ENCODE results near the gene ZNF609.

ZNF609 gene

DNA sequence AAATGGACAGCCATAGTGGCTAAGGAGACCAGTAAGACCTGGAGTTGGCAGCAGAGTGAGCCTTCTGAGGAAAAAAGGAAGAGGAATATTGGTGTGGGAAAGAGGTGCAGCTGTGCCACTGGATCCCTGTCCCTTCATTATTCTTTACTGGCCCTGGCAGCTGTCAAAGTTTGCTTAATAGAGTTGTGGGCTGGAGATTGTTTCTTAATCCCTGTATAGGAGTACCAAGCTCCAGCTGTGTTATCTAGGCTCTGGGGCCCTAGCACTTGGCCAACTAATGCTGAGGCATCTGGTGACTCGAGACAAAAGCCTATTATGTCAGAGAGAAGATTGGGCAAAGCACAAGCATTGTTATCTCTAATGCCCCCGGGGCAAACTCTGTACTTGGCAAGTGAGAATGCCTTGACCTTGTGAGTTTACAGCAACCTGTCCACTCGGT is 61.4 kb downstream of the ZNF609 start:
- TF ChIP-seq, protein P1, sequence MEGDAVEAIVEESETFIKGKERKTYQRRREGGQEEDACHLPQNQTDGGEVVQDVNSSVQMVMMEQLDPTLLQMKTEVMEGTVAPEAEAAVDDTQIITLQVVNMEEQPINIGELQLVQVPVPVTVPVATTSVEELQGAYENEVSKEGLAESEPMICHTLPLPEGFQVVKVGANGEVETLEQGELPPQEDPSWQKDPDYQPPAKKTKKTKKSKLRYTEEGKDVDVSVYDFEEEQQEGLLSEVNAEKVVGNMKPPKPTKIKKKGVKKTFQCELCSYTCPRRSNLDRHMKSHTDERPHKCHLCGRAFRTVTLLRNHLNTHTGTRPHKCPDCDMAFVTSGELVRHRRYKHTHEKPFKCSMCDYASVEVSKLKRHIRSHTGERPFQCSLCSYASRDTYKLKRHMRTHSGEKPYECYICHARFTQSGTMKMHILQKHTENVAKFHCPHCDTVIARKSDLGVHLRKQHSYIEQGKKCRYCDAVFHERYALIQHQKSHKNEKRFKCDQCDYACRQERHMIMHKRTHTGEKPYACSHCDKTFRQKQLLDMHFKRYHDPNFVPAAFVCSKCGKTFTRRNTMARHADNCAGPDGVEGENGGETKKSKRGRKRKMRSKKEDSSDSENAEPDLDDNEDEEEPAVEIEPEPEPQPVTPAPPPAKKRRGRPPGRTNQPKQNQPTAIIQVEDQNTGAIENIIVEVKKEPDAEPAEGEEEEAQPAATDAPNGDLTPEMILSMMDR (IDR thresholded peaks at IDR 0.05; ENCODE audit: control insufficient read depth, insufficient read depth, low read depth, low read length, missing control alignments): no peak
- H3K4me3 ChIP-seq (ENCODE audit: control insufficient read depth, low read depth, low read length): no peak overlapping the region
- DNase-seq (ENCODE audit: low read depth): peak; percentile 16

DNA sequence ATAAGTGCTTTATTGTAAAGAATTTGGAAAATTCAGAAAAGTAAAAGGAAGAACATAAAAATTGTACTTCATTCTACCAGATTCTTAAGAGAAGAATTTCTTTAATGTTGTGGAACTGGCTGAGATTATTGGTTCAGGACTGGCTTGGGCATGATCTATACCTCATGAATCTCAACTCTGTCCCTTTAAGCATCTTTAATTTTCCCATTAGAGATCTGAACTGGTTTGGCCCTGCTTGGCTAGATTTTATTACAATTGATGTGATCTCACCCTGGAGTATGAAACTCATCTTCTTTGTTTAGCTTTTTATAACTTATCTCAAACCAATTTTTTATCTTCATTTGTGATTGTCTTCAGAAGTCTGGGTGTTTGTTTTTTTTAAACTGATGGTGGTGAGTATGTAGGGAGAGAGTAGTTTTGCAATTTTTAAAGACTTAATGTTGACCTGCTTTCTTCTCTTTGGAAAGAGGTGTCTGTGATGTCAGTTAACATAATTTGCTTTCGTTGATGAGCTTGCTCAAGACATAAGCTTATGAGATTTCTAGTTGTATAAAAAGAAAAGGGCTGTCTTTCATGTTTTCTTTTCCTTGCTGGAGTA is 61.9 kb downstream of the ZNF609 start:
- TF ChIP-seq, protein P1 (IDR thresholded peaks at IDR 0.05; ENCODE audit: control insufficient read depth, insufficient read depth, low read depth, low read length, missing control alignments): no peak
- no peak for DNase-seq (ENCODE audit: low read depth)
- H3K4me3 ChIP-seq (ENCODE audit: control insufficient read depth, low read depth, low read length): no peak overlapping the region

DNA sequence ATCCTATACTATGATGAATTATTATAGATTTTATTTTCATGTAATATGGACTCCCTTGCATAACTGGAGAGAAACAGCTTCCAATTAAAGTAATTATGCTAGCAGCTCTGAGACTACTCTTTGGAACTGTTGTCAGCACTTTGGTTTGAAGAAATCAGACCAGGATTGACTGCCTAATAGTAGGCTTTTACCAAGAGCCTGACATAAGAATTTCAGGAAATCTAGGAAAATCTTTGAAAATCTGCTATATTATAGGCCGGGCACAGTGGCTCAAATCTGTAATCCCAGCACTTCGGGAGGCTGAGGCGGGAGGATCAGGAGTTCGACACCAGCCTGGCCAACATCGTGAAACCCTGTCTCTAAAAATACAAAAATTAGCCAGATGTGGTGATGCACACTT is 62.9 kb downstream of the ZNF609 start:
- H3K4me3 ChIP-seq (ENCODE audit: control insufficient read depth, low read depth, low read length): no peak overlapping the region
- no peak for DNase-seq (ENCODE audit: low read depth)
- TF ChIP-seq, protein P1 (IDR thresholded peaks at IDR 0.05; ENCODE audit: control insufficient read depth, insufficient read depth, low read depth, low read length, missing control alignments): no peak

DNA sequence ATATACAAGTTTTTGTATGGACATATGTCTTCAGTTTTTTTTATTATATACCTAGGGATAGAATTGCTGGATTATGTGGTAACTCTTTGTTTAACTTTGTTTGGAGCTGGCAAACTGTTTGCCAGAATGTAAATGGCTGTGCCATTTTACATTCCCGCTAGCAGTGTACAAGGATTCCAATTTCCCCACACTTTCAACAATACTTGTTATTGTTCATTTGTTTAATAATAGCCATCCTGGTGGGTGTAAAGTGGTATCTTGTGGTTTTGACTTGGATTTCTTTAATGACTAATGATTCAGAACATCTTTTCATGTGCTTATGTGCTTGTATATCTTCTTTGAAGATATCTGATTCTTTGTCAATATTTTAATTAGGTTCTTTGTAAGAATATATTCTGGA is 64.4 kb downstream of the ZNF609 start:
- TF ChIP-seq, protein P1 (IDR thresholded peaks at IDR 0.05; ENCODE audit: control insufficient read depth, insufficient read depth, low read depth, low read length, missing control alignments): no peak
- no peak for DNase-seq (ENCODE audit: low read depth)
- no peak overlapping the region for H3K4me3 ChIP-seq (ENCODE audit: control insufficient read depth, low read depth, low read length)

DNA sequence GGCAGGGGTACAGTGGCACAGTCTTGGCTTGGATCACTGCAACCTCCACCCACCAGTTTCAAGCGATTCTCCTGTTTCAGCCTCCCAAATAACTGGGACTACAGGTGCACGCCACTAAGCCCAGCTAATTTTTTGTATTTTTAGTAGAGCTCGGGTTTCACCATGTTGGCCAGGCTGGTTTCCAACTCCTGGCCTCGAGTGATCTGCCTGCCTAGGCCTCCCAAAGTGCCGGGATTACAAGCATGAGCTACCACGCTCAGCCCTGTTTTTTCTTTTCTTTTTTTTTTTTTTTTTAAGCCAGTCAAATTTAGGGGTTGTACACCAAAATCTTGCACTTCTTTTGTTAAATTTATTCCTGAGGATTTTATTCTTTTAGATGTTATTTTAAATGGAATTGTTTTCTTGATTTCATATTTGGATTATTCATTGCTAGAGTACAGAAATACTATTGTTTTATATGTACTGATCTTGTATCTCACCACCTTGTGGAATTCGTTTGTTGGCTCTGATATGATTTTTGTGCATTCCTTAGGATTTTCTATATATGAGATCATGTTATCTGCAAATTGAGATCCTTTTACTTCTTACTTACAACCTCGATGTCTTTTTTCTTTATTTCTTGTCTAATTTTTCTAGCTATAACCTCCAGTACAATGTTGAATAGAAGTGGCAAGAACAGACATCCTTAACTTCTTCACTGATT is 65.6 kb downstream of the ZNF609 start:
- no peak for DNase-seq (ENCODE audit: low read depth)
- no peak overlapping the region for H3K4me3 ChIP-seq (ENCODE audit: control insufficient read depth, low read depth, low read length)
- TF ChIP-seq, protein P1 (IDR thresholded peaks at IDR 0.05; ENCODE audit: control insufficient read depth, insufficient read depth, low read depth, low read length, missing control alignments): no peak

DNA sequence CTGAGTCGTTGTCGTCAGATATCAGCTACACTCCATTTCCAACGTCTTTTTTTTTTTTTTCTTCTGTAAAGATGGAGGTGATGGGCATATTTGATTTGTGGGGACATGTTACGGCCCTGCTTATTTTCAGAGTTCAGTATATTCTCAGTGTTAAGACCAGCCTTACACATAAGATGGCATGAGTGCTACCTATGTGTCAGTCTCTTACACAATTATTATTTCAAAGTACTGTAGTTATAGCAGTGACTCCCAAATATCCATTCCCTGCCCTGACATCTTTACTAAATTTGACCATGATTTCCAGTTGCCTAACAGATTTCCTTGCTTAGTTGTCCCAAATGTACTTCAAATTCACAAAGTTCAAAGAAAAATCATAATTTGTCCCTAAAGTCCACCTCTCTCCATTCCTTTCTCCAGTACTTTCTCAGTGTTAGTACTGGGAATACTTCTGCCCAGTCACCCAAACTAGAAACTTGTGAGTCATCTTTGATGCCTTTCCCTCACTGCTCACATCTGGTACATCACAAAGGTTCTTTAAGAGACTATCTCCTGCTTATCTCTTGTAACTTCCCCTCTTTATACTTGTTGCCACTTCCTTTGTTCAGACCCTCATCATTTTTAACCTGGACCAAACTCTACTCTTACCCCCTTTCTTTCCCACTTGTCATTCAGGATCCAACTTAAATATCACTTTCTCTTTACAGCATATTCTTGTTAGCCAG is 67.0 kb downstream of the ZNF609 start:
- TF ChIP-seq, protein P1 (IDR thresholded peaks at IDR 0.05; ENCODE audit: control insufficient read depth, insufficient read depth, low read depth, low read length, missing control alignments): no peak
- H3K4me3 ChIP-seq (ENCODE audit: control insufficient read depth, low read depth, low read length): no peak overlapping the region
- peak; percentile 18 for DNase-seq (ENCODE audit: low read depth)
